ENCODE measurements around the gene LSM14A.
A peak's percentile ranks its signal among the peaks of the same experiment; 100 is the strongest.

LSM14A gene

DNA sequence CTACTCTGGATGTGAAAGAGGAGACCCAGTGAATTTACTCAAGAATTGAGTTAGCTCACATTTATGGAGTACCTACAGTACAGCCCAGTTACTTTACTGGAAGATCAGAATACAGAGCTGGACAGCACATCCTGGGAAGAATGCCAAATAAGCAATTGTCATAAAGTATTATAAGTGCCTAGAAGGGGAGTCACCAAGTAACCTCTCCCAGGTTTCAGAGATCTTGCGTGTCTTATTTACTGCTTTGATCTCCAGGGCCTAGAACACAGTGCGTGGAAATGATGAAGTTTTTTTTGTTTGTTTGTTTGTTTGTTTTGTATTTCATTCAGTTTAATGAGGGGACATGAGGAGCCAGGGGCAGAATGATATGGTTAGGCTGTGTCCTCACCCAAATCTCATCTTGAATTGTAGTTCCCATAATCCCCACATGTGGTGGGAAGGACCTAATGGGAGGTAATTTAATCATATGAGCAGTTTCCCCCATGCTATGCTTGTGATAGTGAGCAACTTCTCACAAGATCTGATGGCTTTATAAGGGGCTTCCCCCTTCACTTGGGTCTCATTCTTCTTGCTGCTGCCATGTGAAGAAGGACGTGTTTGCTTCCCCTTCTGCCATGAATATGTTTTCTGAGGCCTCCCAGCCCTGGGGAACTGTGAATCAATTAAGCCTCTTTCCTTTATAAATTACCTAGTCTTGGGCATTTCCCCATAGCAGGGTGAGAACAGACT lies 87.2 kb downstream of the LSM14A start (continued):
- 0 out of 2 replicates have a peak, but pooled peaks have one; percentile 26 for TF ChIP-seq ZBTB11 (tag by site-specific recombination; conservative IDR thresholded peaks at IDR 0.05; ENCODE audit: low read depth)
- no peak for TF ChIP-seq ZNF692 (tag by site-specific recombination; IDR thresholded peaks at IDR 0.05)
- no peak for TF ChIP-seq ZNF785 (tag by site-specific recombination; IDR thresholded peaks at IDR 0.05)
- peak; percentile 59; the same call in 1 of the 2 replicates for TF ChIP-seq BCL11A (tag by site-specific recombination; IDR thresholded peaks at IDR 0.05; ENCODE audit: low read depth)
- TF ChIP-seq, protein P1, sequence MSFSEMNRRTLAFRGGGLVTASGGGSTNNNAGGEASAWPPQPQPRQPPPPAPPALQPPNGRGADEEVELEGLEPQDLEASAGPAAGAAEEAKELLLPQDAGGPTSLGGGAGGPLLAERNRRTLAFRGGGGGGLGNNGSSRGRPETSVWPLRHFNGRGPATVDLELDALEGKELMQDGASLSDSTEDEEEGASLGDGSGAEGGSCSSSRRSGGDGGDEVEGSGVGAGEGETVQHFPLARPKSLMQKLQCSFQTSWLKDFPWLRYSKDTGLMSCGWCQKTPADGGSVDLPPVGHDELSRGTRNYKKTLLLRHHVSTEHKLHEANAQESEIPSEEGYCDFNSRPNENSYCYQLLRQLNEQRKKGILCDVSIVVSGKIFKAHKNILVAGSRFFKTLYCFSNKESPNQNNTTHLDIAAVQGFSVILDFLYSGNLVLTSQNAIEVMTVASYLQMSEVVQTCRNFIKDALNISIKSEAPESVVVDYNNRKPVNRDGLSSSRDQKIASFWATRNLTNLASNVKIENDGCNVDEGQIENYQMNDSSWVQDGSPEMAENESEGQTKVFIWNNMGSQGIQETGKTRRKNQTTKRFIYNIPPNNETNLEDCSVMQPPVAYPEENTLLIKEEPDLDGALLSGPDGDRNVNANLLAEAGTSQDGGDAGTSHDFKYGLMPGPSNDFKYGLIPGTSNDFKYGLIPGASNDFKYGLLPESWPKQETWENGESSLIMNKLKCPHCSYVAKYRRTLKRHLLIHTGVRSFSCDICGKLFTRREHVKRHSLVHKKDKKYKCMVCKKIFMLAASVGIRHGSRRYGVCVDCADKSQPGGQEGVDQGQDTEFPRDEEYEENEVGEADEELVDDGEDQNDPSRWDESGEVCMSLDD (tag by site-specific recombination; IDR thresholded peaks at IDR 0.05): no peak
- TF ChIP-seq IKZF3 (tag by site-specific recombination; IDR thresholded peaks at IDR 0.05): peak; percentile 32
- TF ChIP-seq ZEB2 (tag by site-specific recombination; IDR thresholded peaks at IDR 0.05): peak; percentile 75; the same call in 1 of the 2 replicates
- peak; percentile 76 for TF ChIP-seq KLF1 (tag by site-specific recombination; IDR thresholded peaks at IDR 0.05)
- TF ChIP-seq ZFHX2 (tag by site-specific recombination; conservative IDR thresholded peaks at IDR 0.05): no peak
- peak; percentile 87 for TF ChIP-seq GLIS1 (tag by site-specific recombination; IDR thresholded peaks at IDR 0.05)
- peak; percentile 99 for TF ChIP-seq WT1 (tag by site-specific recombination; IDR thresholded peaks at IDR 0.05)
- TF ChIP-seq KLF10 (tag by site-specific recombination; IDR thresholded peaks at IDR 0.05): no peak
- TF ChIP-seq ZBTB8A (tag by site-specific recombination; IDR thresholded peaks at IDR 0.05): 0 out of 2 replicates have a peak, but pooled peaks have one; percentile 22
- peak; percentile 97 for TF ChIP-seq MZF1 (tag by site-specific recombination; IDR thresholded peaks at IDR 0.05; ENCODE audit: borderline replicate concordance)
- no peak for TF ChIP-seq EGR2 (tag by site-specific recombination; IDR thresholded peaks at IDR 0.05; ENCODE audit: low read depth)
- TF ChIP-seq ZNF768 (tag by site-specific recombination; IDR thresholded peaks at IDR 0.05): no peak
- no peak for TF ChIP-seq ZNF223 (tag by site-specific recombination; IDR thresholded peaks at IDR 0.05)
- no peak for TF ChIP-seq ZSCAN23 (tag by site-specific recombination; IDR thresholded peaks at IDR 0.05)
- no peak for TF ChIP-seq GFI1B (tag by site-specific recombination; IDR thresholded peaks at IDR 0.05)
- TF ChIP-seq, protein P2, sequence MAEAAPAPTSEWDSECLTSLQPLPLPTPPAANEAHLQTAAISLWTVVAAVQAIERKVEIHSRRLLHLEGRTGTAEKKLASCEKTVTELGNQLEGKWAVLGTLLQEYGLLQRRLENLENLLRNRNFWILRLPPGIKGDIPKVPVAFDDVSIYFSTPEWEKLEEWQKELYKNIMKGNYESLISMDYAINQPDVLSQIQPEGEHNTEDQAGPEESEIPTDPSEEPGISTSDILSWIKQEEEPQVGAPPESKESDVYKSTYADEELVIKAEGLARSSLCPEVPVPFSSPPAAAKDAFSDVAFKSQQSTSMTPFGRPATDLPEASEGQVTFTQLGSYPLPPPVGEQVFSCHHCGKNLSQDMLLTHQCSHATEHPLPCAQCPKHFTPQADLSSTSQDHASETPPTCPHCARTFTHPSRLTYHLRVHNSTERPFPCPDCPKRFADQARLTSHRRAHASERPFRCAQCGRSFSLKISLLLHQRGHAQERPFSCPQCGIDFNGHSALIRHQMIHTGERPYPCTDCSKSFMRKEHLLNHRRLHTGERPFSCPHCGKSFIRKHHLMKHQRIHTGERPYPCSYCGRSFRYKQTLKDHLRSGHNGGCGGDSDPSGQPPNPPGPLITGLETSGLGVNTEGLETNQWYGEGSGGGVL (tag by site-specific recombination; IDR thresholded peaks at IDR 0.05): 0 out of 2 replicates have a peak, but pooled peaks have one; percentile 37
- TF ChIP-seq ZNF26 (tag by site-specific recombination; IDR thresholded peaks at IDR 0.05): no peak
- no peak for TF ChIP-seq ZNF610 (tag by site-specific recombination; IDR thresholded peaks at IDR 0.05; ENCODE audit: borderline replicate concordance)
- no peak for TF ChIP-seq ZNF121 (tag by site-specific recombination; IDR thresholded peaks at IDR 0.05)
- TF ChIP-seq OVOL3 (tag by site-specific recombination; IDR thresholded peaks at IDR 0.05): 0 out of 2 replicates have a peak, but pooled peaks have one; percentile 40
- peak; percentile 83 for TF ChIP-seq ZNF2 (tag by site-specific recombination; IDR thresholded peaks at IDR 0.05)
- TF ChIP-seq ZNF501 (tag by site-specific recombination; IDR thresholded peaks at IDR 0.05): 0 out of 2 replicates have a peak, but pooled peaks have one; percentile 68
- no peak for TF ChIP-seq ZNF560 (tag by site-specific recombination; IDR thresholded peaks at IDR 0.05; ENCODE audit: borderline replicate concordance)
- no peak for TF ChIP-seq ZNF184 (tag by site-specific recombination; IDR thresholded peaks at IDR 0.05)
- TF ChIP-seq ZNF335 (tag by site-specific recombination; conservative IDR thresholded peaks at IDR 0.05): peak; percentile 42
